Astrocyte of the cerebellum (primary cell): ENCODE data around the gene UBXN7.
"Not testable (repeated sequence)": the region's sequence is repeated elsewhere in the genome, so short reads cannot be mapped to it uniquely, and the experiment has no call there.

Source experiments
- DNase-seq: peaks from one replicate; pipeline ENCODE4 v3.0.0-alpha.2; 2011; ENCODE audit warnings: low read depth
- H3K4me3 ChIP-seq: 2 replicates; pipeline ENCODE4 v1.5.1; 2011; ENCODE audit warnings: mild to moderate bottlenecking, low read depth, low read length, moderate library complexity
- CTCF ChIP-seq: IDR thresholded peaks from 2 replicates; pipeline ENCODE4 v1.5.1; 2012; ENCODE audit warnings: low read length, low read depth, moderate library complexity, mild to moderate bottlenecking; ENCODE audit errors: missing control alignments
- in situ Hi-C: cut with HindIII; loops from 2 replicates; pipeline ENCODE4 v1.10.0; 2017; ENCODE audit warnings: low sequenced_read_pairs

Gene UBXN7

DNA sequence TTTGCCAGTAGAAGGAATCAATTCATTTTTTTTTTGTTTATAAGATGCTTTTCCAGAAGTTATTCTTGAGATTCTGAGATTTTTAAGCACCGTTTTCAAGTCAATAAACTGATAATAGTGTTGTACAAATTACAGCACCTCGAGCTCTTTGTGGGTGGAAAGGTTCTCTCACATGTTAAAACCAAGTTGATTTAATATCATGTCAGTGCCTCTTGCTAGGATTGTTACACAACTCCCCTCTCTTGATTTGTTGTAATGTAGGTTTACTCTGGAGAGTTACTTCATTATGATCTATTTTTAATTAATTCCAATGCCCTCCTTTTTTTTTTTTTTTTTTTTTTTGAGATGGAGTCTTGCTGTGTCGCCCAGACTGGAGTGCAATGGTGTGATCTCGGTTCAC lies 25.8 kb upstream of the UBXN7 start:
- in situ Hi-C loops = no loop called here
- no peak for DNase-seq
- no peak for TF ChIP-seq CTCF
- H3K4me3 ChIP-seq = no peak overlapping the region

DNA sequence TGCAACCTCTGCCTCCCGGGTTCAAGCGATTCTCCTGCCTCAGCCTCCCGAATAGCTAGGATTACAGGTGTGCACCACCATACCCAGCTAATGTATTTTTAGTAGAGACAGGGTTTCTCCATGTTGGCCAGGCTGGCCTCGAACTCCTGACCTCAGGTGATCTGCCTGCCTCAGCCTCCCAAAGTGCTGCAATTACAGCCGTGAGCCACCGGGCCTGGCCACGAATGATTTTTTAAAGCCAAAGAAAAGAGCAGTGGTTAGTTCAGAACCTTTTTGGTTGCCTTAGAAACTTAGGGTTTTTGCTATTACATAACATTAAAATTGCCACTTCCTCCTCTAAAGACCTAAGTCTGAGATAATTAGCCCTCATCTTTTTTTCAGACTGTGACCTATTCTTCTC lies 25.2 kb upstream of the UBXN7 start:
- DNase-seq, H3K4me3 ChIP-seq, in situ Hi-C loops: not testable (repeated sequence)

GRCh38 chr3:196454935-196455334 lies 22.7 kb upstream of the UBXN7 start:
- in situ Hi-C loops = no loop called here
- no peak overlapping the region for H3K4me3 ChIP-seq
- no peak for TF ChIP-seq CTCF
- DNase-seq = peak; percentile 22

DNA sequence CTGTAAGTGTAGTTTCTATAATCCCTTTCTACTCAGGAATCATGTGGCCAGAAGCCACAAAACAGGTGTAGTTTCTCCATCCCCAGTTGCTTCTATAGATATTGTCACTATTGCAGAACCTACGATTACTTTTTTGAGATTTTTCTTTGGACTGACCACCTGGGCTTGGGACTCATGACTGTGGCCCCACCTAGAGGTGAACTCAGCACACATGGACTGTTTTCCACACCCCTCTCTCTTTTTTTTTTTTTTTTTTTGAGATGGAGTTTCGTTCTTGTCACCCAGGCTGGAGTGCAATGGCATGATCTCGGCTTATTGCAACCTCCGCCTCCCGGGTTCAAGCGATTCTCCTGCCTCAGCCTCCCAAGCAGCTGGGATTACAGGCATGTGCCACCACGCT lies 13.2 kb upstream of the UBXN7 start:
- H3K4me3 ChIP-seq, DNase-seq, in situ Hi-C loops: not testable (repeated sequence)

DNA sequence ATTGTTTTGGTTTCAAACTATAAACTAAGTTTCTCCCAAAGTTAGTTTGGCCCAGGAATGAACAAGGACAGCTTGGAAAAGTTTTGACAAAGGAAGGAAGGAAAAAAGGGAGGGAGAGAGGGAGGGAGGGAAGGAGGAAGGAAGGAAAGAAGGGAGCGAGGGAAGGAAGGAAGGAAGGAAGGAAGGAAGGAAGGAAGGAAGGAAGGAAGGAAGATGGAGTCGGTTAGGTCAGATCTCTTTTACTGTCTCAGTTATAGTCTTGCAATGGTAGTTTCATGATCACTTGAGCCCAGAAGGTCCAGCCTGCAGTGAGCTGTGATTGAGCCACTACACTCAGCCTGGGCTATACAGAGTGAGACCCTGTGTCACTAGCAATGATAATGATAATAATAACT lies 12.3 kb upstream of the UBXN7 start:
- in situ Hi-C loops = no loop called here
- DNase-seq = no peak
- H3K4me3 ChIP-seq = no peak overlapping the region
- TF ChIP-seq CTCF = no peak

GRCh38 chr3:196440696-196441095 lies 8.5 kb upstream of the UBXN7 start:
- DNase-seq = no peak
- no peak overlapping the region for H3K4me3 ChIP-seq
- in situ Hi-C loops = no loop called here
- no peak for TF ChIP-seq CTCF

DNA sequence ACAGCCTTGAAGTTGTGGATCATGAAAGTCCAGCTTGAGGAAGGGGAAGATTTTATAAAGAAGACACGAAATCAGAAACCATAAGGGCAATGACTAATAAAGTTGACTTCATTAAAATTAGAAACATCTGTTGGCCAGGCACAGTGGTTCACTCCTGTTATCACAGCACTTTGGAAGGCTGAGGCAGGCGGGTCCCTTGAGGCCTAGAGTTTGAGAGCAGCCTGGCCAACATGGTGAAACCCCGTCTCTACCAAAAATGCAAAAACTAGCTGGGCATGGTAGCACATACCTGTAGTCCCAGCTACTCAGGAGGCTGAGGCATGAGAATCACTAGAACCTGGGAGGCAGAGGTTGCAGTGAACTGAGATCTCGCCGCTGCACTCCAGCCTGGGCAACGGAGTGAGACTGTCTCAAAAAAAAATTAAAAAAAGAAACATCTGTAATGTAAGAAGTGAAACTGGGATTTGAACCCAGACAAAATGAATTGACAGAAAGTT lies 7.9 kb upstream of the UBXN7 start:
- in situ Hi-C loops = no loop called here
- DNase-seq = no peak
- TF ChIP-seq CTCF = no peak
- no peak overlapping the region for H3K4me3 ChIP-seq
